NCI-H2107 (cell line): ENCODE data around the gene TGFBR3L.
A peak's percentile ranks its signal among the peaks of the same experiment; 100 is the strongest.
"Not testable (repeated sequence)": the region's sequence is repeated elsewhere in the genome, so short reads cannot be mapped to it uniquely, and the experiment has no call there.

Experiments
- DNase-seq: peaks from one replicate; lab custom pipeline; 2025; lab: John Stamatoyannopoulos, UW

Gene TGFBR3L

DNA sequence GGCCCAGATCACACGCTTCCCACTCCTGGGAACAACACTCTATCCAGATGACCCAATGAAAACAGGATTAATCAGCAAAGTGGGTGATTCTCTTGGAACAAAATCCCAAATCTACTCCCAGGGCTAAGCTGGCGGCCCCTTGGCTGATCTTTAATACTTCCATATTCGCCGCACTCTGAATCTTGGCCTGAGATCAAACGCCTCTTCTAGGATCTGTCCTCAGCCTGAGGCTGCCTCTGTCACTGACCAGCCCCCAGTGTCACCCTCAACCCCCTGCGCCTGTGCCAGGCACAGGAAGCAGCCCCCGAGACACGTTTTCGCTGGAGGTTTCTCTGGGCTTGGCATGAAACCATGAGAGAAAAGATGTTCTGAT is 13.7 kb downstream of the TGFBR3L start:
- no peak for DNase-seq

DNA sequence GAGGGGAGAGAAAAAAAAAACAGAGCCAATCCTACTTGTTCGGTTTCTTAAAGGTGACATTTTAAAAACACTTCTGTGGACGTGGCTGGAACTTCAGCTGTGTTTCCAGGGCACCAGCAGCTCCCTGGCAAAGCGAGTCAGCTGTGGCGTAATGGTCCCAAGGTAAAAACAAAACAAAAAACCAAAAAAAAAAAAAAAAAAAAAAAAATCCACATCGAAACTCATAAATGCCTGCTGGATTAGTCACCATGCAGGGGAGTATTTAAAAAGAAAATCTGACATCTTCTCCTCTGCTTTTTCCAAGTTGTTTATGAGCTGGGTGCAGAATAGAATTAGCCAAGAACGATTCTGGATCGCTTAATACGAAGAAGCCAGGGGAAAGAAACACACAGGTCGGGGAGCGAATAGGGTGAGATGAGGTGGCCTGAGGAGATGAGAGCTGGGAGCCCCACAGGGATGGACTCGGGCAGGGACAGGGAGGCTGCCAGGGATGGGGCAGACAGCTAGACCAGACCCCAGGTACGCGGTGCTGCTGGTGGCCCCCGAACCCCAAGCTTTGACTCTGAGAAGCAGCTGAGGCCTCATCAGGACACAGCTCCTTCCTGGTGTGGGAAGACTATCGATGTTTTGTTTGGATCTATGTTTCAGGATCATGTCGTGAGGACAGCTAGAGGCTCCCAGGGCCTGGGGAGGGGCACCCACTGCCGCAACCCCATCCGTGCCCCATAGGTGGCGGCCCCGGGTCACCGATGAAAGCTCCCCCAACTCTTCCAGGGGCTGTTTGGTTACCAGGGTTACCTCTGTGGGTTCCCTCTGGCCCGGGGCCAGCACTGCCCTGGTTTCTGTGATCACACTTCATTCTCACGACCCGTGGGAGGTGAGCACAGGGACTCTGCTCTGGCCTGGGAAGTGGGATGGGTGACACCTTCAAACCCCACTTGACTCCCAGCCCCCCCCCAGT is 14.4 kb downstream of the TGFBR3L start:
- no peak for DNase-seq

DNA sequence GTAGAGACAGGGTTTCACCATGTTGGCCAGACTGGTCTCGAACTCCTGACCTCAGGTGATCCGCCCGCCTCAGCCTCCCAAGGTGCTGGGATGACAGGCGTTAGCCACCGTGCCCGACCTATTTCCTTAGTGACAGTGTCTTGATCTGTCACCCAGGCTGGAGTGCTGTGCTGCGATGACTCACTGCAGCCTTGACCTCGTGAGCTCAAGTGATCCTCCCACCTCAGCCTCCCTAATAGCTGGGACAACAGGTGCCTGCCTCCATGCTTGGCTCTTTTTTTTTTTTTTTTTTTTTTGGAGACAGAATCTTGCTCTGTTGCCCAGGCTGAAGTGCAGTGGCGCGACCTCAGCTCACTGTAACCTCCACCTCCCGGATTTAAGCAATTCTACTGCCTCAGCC is 15.4 kb downstream of the TGFBR3L start:
- not testable (repeated sequence) for DNase-seq

DNA sequence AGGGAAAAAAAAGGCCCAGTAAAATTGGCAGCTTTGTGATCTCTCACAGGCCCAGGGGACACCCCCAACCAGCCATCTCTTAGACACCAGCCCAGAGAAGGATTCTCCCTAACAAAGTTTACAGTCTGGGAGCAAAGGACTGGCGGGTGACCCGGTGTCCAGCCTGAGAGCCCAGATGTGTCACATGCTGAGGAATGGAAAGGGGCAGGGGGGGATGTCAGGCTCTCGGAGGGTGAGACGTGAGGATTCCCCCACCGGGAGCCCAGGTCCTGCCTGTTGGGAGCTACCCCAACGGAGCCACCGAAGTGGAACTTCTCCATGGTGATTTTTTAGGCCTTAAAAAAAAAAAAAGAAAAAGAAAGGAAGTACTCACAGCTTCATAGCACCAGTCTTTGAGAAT is 16.1 kb downstream of the TGFBR3L start:
- no peak for DNase-seq

DNA sequence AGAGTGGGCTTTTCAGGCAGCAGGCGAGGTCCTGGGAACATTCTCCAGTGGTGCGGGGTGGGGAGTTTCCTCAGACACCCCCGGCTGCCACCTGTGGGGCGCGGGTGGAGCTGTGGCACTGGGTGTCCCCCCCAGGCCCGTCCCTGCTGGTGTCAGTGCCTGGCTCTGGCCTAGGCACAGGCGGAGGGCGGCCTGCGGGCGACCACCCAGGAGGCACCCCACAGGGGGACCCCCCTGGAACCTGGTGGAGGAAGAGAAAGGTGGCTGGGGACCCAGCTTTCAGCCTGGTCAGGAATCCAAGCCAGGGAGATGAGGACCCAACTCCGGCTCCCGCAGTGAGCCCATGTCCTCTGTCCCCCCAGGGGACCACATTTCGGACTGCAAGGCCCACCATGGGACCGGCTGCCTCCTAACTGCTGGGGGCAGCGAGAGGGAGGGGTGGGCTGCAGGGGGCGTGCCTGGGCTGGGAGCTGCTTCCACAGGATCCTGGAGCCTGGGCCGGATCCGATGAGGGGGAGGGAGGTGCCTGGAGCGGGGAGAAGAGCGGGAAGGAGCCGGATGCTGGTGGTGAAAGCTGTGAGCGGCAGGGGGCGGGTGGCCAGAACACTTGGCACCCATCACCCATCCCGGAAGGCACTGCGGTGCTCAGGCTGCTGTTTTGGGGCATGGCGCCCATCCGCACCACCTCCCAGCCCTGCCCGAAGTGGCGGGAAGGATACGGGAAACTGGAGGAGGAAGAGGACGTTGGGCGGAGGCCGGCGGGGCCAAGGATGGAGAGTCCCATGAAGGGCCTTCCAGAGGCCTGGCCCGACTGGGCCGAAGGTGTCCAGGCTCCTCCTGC is 16.8 kb downstream of the TGFBR3L start:
- DNase-seq = no peak

DNA sequence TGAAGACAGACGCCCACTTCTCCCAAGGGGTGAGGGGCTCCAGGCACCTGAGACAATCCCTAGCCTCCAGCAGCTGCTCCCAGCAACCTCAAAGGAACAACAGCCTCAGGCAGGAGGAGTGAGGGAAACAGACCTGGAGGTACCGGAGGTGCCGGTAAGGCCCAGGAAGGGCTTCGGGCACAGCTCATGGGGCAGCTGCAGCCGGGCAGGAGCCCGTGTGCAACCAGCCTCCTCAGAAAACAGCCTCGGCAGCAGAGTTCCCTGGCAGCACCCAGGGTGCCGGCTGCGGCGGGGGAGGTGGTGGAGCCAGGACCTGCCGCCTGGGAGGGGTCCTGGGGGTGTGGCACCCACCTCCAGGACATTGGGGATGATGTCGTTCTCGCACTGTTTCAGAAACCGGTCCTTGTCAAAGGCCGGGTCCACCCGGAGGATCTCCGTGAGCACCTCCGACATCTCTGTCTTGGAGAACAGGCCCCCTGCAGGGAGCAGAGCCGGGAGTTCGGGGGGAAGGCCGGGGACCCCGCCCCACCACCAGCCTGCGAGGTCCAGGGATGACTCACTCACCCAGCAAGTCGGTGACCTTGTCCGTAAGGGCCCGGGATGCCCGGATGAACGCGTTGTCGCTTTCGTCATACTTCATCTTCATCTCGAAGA is 17.8 kb downstream of the TGFBR3L start:
- DNase-seq = no peak

DNA sequence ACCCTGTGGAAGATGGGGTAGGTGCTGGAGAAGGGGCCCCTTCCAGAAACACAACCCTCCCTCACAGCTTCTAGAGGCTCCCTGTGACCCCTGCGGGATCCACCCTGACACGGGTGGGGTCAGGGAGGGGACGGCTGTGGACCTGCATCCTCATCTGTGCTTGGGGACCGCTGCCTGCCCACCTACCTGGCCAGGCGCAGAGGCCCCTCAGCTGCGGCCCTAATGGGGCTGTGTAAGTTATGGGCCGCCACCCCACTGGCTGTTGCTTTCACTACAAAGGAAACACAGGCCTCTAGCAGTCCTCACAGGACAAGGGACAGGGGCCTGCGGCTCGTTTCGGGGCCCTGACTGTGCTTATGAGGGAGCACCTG is 18.3 kb downstream of the TGFBR3L start:
- DNase-seq = no peak

DNA sequence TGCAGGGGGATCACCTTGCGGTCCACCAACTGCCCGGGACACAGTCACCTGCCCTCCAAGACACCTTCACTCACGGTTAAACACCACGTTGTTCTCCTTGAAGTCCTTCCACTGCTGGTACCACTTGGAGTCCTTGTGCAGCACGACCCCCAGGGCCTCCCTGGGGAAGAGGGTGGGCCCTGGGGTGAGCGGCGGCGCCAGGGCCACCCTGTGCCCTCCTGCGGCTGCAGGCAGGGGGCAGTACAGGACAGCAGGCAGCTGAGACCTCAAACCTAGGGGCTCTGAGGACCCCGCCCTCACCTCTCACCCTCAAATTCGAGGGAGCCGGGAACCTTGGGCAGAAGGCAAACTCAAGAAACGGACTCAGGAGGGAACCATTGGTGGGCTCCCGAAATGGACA is 18.8 kb downstream of the TGFBR3L start:
- no peak for DNase-seq

DNA sequence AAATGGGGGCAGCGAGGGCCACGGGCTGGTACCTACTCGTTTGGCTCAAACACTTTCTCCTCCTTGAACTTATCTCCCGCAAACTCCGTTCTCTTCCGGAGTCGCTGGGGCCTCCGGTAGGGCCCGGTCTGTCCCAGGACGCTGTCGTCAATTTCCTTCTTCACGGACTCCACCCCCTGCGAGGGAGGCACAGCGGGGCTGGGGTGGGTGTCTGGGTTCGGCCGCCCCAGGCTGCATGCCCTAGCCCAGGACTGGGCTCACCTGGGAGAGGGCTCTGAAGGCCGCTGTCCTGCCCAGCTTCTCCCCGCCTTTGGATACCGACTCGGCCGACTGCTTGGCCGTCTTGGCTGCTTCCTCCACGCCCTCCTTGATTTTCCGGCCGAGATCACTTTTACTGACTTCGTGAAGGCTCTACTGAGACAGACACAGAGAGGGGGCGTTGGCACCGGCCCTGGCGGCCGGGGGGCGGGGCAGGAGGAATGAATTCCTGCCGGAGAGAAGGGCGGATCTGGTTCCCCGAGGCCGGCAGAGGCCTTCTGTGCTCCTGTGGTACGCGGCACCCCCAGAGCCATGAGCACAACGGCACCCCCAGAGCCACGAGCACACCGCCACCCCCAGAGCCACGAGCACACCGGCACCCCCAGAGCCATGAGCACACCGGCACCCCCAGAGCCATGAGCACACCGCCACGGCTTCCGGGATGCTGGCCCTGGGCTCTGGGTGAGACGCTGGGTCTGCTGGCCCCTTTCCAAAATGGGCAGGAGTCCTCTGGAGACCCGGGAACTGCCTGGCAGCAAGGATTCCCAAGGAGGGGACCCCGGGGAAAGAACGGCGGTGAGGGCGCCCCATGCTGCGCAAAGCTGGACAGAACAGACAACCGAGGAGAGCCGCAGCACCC is 19.4 kb downstream of the TGFBR3L start:
- DNase-seq = no peak

DNA sequence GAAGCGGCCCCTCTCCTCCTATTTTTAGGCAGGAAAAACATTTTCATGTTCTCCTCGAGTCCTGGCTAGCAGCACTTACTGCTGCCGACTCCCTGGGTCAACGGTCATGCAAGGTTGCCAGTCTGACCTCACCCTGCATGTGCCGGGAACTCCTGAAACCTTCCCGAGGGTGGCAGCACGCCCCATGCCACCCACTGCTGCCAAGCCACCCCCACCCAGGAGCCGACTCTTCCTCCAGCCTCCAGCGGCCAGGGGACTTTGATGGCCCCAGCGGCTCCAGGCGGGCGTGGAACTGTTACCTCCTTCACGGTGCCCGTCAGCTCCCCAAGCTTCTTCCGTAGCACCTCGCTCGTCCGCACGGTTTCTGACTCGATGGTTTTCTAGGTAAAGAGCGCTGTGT is 20.1 kb downstream of the TGFBR3L start:
- no peak for DNase-seq

DNA sequence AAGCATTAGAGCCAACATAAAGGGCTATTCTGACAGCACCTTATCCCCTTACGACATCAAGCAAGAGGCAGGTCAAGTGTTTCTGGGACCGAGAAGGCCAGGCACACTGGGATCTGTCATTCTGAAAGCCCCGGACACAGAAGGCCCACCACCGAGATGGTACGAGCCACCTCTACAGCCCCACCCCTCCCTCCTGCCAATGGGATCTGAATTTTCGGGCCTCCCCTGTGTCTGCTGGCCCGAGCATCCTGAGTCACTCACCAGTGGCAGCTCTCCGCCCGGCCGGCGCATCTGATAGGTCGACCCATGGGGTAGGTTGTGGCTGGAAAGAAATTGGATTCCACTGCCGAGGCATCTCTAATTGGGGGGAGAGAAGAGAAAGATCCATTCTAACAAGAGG is 26.2 kb downstream of the TGFBR3L start:
- no peak for DNase-seq

DNA sequence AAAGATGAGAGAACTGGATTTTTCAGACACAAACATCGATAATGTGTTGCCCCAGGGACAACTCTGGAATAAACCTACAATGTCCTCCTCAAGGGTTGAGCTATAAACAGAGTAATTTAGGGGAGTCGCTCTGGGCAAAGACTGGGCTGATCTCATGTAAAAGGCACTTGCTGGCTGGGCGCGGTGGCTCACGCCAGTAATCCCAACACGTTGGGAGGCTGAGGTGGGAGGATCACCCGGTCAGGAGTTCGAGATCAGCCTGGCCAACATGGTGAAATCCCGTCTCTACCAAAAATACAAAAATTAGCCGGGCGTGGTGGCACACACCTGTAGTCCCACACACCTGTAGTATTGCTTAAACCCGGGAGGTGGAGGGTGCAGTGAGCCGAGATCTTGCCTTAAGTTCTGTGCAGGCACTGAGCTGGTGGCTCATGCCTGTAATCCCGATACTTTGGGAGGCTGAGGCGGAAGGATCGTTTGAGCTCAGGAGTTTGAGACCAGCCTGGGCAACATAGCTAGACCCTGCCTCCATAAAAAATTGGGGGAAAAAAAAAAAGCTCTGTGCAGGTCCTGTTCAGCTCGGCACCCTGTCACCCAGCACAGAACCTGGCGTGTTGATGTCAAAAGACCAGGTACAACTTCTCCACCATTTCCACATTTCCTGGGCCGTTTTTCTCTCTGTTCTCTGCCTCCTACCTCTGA is 27.4 kb downstream of the TGFBR3L start:
- DNase-seq = no peak

DNA sequence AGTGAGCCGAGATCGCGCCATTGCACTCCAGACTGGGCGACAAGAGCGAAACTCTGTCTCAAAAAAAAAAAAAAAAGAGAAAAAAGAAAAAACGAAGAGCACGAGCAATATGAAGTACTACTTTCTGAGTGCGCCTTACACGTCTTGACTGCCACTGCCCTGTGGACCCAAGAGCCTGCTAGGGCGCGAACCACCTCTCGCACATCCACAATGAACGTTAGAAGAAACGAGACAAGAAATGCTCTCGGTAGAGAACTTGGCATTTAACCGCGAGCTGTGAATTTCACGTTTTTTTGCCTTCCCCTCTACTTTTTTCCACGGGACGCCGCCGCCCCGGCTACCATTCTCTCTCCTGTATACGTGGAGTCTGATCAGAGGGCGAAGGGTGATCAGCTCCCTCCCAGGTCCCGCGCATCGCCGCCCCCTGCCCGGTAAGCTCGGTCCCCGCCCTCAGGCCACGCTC is 28.4 kb downstream of the TGFBR3L start:
- no peak for DNase-seq

DNA sequence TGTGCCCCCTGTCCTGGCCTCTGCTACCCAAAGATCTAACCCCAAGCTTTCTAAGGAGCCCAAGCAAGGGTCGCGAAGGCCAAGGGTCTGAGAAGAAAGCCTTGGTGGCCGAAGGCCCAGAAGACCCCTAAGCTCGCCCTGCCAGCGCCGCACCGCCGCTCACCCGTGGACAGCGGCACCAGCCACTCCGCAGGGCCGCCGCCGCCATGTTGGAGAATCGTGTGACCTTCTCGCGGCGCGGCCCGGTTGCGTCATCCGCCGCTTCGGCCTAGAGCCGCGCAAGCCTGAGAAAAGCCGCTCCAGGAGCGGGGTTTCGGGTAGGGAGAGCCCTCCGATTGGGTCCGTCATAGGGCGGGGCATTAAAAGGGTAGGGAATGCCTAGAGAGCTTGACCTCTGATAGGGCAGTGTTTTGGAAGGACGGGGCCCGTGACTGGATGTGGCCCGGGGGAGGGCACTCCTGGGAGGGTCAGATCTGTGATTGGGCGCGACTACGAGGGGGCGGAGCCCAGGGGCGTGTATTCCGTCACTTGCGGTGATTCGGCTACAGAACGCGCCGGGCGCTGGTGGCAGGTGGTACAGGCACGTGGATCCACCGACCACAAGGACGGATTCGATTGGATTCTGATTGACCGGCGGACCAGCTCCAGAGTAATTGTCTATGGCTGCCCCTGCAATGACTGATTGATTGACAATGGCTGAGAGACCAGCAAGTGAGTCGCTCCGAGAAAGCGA is 29.0 kb downstream of the TGFBR3L start, which contains the start of gene TIMM44:
TSS of gene TIMM44 (minus strand) at position 223 of the 733 bp plus-strand sequence. CDS start at position 208, 15 bp downstream.
- peak; percentile 97 for DNase-seq

DNA sequence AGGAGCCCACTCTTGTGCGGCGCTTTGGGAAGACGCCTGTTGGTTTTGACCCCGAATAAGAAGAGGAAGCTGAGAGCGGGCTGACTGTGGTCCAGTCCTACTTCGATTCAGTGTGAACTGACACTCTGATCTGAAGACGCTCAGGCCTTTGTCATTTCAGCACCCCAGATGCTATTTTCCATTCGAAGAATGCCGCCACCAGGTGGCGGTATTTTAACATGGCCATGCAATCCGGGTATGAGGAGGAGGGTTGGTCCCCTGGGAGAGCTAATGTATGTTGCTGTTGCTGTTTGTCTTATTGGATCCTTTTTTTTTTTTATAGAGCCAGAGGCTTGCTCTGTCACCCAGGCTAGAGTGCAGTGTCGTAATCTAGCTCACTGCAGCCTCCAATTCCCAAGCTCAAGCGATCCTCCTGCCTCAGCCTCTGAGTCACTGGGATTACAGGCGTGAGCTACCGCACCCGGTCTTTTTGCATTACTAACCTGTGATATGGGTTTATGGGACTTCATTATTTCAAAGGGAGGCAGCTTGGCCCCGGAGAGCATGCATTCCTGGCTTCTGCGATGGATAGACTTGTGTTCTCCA is 29.6 kb downstream of the TGFBR3L start:
- peak; percentile 76 for DNase-seq

DNA sequence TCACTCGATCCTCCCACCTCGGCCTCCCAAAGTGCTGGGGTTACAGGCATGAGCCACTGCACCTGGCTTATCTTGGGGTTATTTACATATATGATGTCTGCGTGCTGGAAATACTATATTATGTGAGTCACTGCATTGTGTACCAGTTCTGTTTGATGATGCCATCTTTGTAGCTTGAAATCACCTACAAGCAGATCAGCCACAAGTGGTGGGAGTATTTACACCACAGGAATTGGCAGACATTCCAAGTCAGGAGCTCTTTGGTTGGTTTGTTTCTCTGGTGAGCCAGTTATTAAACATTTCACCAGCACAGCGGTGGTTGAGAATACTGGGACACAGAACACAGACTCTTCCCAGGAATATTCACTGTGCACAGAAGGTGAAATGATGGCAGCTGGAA is 33.3 kb downstream of the TGFBR3L start:
- DNase-seq = no peak

DNA sequence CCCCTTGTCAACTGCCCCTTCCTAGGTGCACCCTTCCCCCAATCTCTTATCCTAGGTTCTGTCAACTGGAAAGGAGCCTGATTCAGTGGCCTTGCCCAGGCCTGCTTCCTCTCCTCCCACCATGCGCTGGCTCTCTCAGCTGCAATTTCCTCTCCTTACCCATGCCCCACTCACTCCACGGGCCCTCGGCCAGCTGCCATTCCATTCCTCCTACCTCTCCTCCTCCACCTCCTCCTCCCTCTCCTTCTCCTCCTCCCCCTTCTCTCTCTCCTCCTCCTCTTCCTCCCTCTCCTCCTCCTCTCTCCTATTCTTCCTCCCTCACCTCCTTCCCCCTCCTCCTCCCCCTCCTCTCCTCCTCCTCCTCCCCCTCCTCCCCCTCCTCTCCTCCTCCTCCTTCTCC is 38.4 kb downstream of the TGFBR3L start:
- DNase-seq = no peak

DNA sequence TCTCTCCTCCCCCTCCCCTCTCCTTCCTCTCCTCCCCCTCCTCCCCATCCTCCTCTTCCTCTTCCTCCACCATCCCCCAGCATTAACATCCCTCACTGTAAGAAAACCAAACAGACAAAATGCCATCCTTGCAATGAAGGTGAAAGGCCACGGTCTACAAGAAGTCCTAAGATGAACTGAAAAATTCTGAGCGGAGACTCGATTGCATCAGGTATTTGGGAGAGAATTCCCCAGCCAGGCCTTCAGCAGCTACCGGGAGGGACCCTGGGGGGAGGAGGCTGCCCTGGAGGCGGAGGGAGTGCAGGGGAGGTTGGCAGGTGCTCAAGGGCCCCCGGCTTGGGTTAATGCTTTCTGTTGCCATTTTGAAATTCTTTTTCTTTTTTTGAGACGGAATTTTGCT is 38.9 kb downstream of the TGFBR3L start:
- DNase-seq = no peak

DNA sequence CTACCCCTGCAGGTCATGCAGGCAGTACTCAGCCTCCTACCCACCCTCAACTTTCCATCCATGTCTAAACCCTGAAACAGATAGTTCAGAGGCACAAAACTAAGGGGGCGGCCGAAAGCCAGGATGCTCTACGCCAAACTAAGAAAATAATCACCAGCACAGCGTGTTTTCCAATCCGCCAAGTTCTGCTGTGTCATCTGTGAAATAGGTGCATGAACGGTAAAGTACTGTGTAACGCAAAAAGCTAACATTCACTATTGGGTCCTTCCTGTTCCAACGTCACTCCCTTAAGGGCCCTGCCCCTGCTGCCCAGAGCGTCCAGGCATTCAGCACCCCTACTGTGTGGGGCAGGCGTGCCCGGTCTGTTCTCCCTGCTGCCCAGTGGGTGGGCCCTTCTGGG is 41.1 kb downstream of the TGFBR3L start:
- no peak for DNase-seq

DNA sequence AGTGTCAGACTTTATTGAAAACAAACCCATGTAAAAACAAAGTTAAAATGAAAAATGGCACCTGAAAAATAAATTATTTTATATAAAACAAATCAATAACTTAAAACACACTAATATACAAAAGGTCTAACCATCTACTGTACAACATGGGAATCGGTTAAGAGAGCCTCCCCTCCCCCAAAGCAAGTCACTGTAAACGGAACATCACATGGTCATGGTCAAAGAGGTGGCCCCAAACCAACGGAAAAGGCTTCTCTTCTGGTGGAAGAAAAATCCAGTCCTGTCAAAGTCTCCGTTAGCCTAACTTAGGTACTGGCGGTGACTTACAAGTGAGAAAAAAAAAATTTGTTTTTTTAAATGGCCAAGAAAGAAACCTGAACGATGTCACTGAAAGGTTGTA is 44.6 kb downstream of the TGFBR3L start:
- no peak for DNase-seq
